Hematopoietic multipotent progenitor cell treated with erythropoietin and hydrocortisone succinate and interleukin-3 and kit ligand, for 4 days (in vitro differentiated cells): ENCODE results near the gene RASD1.

Source experiments
- DNase-seq: peaks from one replicate; pipeline ENCODE4 v3.0.0-alpha.2; 2015

The RASD1 gene

DNA sequence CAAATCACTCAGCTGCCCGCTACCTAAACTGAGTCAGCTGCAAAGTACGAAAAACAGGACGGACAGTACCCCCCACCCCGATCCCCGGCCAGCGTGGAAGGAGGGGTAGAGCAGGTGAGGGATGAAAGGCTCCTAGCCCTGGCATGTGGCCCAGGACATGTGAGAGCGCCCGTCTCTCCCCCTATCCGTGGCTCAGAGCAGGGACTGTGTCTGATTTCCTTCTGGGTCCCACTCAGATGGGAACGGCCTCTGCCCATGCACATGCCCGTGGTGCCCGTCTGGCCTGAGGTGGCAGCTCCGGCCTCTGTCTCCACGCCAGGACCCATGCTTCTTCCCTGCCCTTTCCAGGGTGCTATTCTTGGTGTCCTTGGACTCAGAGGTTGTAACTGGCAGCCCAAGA lies 30.2 kb upstream of the RASD1 start:
- no peak for DNase-seq

DNA sequence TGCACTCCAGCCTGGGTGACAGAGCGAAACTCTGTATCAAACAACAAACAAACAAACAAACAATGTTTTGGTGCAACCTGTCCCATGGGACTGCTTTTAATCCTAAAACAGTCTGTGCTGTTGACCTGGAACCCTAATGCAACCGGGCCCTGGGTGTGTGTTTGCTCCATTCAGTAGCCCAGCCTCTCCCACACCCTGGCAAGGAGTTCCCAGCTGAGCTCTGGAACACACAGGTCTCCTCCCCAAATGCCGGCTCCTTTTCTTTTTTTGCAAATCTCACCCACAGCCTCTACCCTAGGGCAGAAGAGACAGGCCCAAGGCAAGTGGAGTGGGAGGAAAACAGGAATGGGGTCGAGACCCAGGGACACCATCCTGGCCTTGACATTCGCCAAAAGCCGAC lies 29.8 kb upstream of the RASD1 start:
- DNase-seq, result no peak

DNA sequence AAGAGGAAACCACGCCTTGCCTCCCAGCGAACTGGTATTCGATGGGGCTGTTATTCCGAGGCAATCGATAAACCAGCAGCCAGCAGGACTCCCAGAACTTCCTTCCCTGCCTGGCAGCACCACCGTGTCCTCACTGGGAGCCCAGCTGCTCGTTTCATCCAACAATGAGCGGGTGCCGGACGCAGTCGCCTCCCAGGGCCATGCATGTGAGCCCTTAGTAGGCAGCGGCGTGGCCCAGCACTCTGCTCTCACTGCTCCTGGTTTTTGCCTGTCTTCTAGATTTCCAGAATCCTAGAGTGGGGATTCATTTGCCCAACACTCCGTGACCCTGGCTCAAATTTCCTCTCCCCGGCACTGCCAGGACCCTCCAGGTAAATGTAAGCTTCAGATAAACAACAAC lies 29.1 kb upstream of the RASD1 start:
- no peak for DNase-seq

DNA sequence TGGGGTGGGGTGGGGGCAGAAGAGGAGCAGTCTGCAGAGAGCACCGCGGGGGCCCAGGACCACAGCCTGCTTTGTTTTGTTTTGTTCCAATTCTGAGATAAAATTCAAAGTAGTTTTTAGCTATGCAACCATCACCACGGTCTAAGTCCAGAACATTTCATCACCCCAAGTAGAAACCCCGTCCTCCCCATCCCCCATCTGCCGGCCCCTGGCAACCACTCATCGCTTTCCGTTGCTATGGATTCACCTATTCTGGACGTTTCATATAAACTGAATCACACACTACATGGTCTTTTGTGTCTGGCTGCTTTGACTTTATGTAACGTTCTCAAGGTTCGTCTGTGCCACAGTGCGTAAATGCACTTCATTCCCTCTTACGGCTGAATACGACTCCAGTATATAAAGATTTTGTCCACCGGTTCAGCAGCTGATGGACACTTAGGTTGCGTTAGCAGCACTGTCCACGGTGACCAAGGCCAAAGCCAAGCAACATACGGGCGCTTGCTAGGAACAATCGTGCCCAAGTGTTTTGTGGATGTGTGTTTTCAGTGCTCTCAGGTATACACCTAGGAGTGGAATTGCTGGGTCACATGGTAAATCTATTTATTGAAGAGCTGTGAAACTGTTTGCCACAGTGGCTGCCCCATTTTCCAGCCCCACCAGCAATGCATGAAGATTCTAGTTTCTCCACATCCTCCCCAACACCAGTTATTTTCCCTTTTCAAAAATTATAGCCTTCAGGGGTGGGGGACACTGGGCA lies 27.7 kb upstream of the RASD1 start:
- no peak for DNase-seq

DNA sequence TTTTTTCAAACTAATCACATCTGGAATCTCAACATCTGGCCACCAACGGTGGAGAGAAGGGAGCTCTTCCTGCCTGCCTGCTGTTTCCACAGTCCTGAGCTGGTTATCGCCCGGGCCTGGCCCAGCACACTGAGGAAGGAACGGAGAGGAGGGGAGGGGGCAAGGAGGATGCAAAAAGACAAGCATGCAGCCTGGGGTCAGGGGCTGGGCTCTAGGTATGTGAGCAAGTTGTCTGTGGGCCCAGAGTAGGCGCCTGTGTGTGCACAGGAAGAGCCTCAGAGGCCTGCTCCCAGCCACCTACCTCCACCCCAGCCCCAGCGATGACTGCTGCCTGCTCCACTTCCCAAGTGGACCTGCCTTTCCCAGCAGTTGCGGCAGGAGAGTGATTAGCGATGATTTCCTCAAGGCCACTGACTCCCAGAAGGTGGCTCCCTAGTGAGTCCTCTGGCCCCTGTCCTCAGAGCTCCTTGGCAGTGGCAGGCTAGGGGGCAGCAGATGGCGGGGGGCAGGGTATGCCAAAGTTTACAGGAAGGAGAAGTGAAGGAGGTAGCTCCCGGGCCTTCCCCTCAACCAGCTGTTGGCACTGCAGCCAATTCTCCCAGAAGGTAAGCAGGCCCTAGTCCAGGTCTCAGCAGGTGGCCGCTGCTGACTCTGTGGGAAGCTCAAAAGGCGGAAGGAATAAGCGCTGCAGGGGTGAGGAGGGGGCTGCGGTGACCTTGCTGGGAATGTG lies 27.0 kb upstream of the RASD1 start:
- DNase-seq, result peak; percentile 39

DNA sequence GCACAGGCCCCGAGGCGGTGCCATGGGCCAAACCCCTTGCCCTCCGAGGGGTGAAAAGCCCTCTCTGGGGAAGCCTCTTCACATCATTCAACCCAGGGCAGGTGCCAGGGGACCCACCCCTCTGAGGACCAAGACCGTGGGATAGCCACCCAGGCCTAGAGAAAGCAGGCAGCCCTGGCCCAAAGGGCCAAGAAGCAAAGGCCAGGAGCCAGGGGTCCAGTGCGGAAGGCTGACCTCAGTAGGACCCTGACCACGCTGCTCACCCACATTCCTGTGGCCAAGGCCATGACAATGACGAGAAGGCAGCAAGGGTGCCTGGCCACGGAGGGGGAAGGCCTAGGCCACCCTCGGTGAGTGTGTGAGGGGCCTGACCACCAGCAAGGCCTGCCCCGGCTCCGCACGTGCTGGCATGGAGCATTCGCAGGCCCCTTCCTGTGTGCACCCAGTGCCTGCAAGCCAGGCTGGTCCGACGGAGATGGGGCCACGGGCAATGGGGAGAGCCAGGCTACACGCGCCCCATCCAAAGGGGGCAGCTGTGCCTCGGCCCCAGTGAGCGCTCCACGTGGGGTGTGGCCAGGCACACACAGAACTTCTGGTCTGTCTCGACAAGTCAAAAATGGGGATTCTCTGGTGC lies 24.5 kb upstream of the RASD1 start:
- DNase-seq, result no peak

DNA sequence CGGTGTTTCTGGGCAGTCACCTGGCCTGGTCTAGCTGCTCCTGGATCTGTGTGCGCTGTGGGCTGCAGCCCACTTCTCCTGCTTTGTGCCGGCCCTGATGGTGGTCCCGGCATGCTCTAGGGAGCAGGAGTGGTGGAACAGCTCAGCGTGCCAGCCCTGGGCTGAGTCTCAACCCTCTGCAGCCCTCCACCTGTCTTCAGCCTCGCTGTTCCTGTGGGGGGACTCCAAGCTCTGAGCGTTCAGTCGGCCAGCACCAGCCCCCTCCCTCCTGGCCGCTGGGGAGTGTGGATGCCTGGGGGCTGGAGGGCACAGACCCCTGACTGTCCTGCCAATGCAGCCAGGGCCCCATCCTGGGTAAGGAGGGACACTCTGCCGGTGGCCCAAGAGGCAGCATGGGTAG lies 23.7 kb upstream of the RASD1 start:
- no peak for DNase-seq

DNA sequence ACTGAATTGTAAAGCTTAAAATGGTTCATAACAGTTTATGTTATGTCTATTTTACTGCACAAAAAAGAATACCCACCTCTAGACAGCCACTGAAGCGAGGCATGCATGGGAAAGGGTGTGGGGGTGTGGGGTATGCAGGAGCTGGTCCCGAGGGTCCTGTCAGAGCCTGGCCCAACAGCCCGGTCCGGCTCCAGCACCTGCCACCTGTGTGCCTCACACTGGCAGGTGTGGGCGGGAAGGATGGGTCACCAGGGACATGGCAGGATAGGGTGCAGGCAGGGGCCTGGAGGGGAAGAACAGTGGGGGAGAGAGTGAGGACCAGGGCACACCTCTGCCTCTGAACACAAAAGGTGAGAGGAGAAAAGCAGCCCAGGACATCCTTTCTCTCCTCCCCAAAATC lies 22.8 kb upstream of the RASD1 start:
- no peak for DNase-seq

DNA sequence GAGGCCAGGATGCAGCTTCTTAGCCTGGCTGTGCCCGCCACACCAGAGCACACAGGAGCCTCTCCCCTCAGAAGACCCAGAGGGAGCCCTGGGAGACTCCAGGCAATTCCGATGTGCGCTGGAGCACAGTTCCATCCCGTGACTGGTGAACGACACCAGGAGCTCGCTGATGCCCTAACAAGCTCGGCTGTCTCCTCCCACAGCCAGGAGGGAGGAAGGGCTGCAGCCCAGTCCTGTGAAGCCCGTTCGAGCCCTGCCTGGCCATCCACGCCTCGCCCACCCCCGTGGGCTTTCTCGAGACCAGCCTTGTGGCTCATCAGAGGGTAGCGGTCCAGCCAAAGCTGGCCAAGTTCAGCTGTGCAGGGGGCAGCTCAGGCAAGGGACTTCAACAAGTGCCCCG lies 21.8 kb upstream of the RASD1 start:
- DNase-seq, result no peak

DNA sequence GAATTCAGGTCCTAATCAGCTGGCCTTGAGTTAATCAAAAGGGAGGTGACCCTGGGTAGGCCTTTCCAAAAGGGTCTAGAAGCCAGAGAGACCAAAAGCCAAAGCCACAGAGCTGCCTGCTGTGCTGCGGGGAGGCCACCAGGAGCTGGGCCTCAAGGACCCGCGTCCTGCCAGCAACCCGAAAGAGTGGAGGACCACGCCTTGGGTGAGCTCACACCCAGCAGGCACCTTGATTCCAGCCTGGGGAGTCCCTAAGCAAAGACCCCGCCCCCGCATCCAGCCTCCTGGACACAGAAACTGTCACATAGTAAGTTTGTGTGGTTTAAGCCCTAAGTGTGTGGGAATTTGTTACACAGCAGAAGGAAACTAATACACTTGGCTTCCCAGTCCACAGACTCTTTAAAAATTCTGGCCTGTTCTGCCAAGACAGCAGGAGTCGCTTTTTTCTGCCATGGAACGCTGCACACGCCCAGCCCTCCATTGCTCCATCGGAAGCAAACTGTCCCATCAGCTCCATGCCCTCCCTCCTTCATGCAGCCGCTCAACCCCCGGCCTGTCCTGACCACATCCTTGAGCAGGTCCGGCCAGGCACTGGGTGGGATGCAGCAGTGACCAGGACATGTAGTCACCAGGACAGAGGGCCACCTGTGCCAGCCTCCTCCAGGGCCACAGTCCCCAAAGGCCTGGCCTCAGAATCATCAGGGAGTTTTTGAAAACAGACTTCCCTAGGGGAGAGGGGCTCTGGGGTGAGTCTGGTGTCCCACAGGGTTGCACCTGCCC lies 20.9 kb upstream of the RASD1 start:
- DNase-seq, result no peak

DNA sequence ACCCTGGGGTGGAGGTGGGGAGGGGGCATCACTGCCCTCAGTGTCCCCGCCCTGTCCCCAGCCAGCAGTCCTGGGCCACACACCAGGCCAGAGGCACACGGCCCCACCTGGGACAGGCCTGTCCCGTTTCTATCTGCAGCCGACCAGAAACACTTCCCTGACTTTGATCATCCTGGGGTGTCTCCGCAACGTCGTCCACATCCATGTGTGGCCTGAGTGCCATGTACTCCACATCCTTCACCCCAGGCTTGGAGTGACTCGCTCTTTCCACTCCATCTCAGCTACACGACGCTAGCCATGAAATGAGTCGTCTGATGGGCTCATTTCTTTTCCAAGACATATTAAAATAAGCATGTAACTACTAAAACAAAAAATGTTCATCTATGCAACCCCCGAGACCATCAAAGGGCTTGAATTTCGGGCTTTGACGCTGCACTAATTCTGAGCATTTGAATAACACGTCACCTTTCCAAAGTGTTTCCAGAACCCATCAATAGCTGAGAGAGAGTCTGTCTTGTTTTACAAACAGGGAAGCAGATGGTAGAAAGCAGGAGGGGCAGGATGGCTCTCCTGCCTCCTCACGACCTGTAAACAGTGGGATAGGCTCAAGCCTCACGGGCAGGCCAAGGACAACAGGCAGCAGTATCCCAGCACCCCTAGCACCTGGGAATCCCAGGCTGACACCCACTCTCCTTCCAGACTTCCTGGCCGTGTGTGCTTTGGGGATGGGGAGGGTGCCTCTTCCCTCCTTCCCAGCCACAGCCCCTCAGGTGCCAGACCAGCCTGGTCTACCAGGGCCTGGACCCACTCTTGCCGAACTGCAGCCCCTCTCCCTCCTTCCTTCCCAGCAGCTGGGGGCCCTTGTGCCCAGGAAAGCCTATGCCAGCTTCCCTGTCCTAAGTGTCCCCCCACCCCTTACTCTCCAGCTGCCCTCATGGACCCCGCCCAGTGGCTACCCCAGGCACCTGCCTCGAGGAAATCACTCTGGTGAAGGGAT lies 20.0 kb upstream of the RASD1 start:
- no peak for DNase-seq

DNA sequence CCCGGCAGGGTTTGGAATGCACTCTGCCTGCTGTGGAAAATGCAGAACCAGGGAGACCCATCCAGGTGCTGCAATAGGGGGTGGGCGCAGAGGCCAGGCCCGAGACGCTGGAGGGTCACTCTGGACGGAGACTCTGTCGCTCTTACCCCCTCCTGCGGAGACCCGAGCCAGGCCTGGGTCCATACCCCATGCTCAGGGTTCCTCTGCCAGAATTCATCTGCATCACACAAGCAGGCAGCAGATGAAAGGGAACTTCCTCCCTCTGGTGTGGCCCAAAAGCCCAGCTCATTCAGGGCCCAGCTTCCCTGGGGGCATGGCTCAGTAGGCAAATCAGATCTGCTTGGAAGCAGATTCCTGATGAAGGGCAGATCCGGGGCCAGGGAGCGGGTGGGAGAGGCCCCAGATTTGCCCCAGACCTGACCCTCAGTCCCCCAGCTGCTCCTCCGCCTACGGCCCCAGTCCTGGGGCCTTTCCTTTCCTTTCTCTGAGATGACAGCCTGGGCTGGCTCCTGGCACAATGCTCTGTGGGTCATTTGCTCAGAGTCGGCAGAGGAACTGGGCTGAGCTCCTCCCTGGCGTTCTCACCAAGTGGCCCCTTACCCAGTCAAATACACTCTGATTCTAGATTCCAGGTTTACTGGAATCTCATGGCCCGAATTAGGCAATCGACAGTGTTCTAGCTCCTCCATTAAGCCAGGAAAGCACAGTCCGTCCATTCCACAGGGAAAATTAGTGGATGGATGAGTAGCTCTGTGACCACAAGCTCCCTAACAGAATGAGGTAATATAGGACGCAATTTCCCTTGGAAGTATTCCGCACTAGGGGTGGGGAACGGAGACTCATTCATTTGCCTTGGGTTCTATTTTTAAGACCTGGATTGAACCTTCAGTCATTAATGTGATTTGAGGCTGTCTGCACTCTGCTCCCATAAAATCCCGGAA lies 19.1 kb upstream of the RASD1 start:
- DNase-seq, result no peak

DNA sequence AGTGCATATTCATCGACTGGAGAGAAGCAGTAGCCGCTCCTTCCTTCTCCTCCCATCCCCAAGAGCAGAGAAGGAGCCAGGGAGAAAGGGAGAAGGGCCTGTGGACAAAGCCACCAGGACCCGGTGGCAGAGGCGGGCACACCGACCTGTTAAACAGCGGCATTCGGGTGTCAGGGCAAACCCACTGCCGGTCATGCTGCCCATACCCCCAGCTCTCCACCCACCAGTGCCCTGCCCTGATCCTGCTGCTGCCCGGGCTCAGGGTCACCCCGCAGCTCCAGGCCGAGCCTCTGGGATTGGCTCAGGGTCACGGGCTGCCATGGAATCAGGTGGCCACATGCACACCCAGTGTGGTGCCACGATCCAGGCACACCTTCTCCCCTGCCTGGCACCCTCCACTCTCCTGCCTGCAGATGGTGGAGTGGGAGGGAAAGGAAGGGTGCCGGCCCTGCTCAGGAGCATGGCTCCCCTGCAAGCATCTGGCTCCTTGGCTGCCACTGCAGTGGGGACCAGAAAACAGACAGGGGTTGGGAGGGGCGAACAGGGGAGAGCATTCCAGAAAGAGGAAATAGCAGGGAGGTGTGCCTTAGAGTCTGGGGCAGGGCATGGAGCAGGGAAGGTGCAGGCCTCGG lies 18.3 kb upstream of the RASD1 start:
- no peak for DNase-seq

DNA sequence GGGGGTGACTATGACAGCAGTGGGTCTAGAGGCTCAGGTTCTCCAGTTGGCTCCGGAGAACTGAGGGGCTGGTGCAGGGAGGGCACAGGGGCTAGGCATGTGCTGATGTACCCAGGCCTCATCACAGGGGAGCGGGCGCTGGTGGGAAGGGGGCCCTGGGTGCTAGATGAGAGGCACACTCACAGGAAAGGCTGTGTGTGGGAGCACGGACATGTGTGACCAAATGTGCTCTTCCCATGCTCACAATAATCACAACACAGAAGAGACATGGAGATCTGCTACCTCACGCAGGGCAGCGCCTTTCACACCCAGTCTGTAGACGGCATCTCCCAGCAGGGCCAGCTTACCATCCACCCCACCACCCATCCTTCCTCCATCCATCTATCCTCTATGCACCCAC lies 17.4 kb upstream of the RASD1 start:
- no peak for DNase-seq

DNA sequence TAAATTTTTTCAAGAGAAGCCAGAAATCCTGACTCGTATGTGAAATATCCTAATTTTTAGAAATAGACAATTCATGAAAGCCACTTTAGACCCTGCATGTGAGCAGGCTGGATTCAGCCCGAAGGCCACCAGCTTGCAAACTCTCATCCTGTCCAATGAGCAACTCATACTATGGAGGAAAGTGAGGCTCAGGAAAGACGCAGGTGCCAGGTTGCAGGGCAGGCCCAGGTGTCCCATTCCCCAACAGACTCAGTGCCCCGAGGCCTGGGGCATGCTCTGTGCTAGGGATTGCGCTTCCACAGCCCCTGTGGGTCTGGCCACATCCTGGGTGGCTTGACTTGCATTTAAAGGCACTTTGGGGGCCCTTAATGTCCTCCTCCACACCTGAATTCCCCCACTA lies 16.7 kb upstream of the RASD1 start:
- no peak for DNase-seq

DNA sequence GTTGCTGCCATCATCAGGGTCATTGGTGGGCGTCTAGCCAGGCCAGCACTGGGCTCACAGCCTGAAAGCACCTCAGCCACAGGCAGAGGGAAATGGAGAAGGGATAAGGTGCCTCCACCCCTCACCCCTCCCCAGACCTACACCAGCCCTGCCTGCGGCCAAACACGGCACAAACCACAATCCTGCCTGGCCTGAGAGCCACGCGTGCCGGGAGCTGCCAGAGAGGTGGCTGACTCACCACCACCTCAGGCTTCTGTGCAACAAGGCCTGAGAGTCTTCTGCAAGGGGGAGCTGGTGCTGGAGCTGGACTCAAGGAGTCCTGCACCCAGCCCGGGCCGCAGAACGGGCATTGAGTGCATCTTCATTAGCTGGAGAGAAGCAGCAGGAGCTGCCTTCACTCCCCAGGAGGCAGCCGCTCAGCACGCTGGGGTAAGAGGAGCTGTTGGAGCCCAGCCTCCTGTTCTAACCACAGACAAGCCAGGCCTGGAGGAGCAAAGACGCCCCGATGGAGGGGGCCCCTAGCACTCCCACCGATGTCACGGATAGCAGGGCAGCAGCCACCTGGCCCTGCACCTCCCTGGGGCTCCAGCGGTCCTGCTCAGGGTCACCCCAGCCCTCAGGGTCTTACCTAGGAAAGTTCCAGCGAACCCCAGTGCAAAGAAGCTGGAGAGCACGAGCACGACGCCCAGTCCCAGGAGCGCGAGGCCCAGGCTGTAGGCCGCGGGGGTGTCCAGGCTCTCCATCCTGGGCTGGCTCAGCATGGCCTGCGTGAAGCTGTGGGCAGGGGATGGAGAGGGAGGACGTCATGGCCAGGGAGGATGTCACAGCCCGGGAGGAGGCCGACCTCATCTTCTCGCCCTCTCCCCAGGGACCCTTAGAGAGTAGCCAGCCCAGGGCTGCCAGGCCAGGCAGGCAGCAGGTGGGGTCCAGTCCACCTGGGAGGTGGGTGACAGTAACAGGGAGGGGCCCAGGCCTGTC lies 16.0 kb upstream of the RASD1 start:
- peak; percentile 91 for DNase-seq

DNA sequence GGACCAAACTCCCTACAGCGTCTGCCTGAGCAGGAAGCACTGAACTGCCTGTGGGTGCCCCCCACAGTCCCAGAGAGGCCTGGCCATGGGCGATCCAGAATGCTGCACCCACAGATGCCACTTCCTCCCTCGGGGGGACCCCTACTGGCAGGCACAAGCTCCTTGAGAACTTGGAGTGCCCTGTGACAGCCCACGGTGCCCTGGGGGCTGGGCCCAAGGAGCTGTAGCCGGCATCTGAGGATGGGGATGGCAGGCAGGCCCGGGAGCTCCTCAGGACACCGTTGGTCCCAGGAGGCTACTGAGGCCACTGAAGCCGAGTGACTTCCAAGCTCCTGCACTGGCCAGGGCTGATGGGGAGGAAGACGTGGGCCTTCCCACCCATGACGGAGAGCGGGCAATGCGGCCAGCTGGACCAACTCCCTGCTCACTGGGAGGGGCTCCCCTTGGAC lies 15.1 kb upstream of the RASD1 start:
- DNase-seq, result peak; percentile 66

DNA sequence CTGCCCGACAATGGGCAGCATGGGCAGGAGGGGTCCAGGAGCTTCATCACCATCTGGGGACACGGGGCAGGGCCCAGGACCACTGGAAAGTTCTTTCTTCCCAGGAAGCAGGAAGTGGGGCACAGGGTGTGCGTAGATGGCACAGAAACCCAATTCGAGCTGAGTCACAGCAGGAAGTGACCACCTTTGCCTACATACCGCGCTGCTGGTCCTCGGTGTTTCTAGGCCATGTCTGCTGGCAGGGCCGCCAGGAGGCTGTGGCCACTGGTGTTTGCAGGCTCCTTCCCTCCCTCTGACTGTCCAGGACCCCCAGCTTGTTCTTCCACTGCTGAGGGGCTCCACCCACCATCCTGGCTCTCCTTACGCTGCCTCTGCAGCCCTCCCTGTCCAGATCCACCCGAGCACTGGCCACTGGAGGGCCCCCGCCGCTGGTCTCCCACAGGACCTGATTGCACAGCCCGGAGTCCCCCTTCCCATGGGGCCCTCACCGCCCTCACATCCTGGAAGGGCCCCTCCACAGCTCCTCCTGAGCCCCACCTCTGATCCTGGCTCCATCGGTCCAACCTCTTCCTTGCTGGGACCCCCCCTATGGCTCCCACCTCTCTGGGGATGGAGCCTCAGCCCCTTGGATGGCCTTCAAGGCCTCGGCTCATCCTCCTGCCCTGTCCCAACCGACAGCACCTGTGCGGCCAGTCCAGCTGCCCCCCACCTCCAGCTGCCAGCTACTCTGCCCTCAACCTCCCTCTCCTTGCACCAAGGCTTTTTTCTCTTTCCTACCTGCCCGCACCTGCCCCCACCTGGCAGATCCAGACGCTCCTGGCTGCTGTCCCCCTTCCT lies 14.5 kb upstream of the RASD1 start:
- DNase-seq, result peak; percentile 51
